Inflammatory macrophage treated with lipopolysaccharide for 4 hours (primary cell): Measurements from ENCODE around the gene NOTCH1.

ENCODE experiments used
- DNase-seq: peaks from one replicate; pipeline ENCODE4 v3.0.0-alpha.2; 2020

The NOTCH1 gene

GRCh38 chr9:136462664-136463063, 83.2 kb downstream of the NOTCH1 start:
- DNase-seq, result no peak

GRCh38 chr9:136460772-136461325, 85.0 kb downstream of the NOTCH1 start:
- DNase-seq, result no peak

- no peak for DNase-seq
These were observed 86.4 kb downstream of the NOTCH1 start for GRCh38 chr9:136459425-136459824.

GRCh38 chr9:136457326-136457725, 88.5 kb downstream of the NOTCH1 start:
- DNase-seq, result no peak

GRCh38 chr9:136456258-136456657, 89.6 kb downstream of the NOTCH1 start:
- no peak for DNase-seq

GRCh38 chr9:136455043-136456002, 90.5 kb downstream of the NOTCH1 start:
- DNase-seq, result no peak

GRCh38 chr9:136454026-136454796, 91.6 kb downstream of the NOTCH1 start:
- no peak for DNase-seq

GRCh38 chr9:136453326-136453725, 92.5 kb downstream of the NOTCH1 start:
- no peak for DNase-seq

GRCh38 chr9:136451221-136451877, 94.5 kb downstream of the NOTCH1 start:
- DNase-seq, result no peak

- no peak for DNase-seq
These were observed 97.2 kb downstream of the NOTCH1 start for GRCh38 chr9:136448655-136449054.

GRCh38 chr9:136447173-136447778, 98.6 kb downstream of the NOTCH1 start:
- DNase-seq, result no peak

- DNase-seq, result no peak
These were observed 100.0 kb downstream of the NOTCH1 start for GRCh38 chr9:136445799-136446198.
